K562 (cell line): ENCODE measurements around the gene PXMP2. TPM values are rescaled to one million over a fixed set of nuclear protein-coding genes. Genes with fewer than 3 reads are reported as not detected.

Experiments
- CGGBP1 ChIP-seq: fragments of 250-450 bp; sonication (Bioruptor Pico); IDR thresholded peaks from 2 replicates; pipeline ENCODE4 v1.9.0; 2021; ENCODE audit warnings: mild to moderate bottlenecking
- HDAC3 ChIP-seq: fragments of 450-650 bp; IDR thresholded peaks from 2 replicates; pipeline ENCODE4 v1.6.1; 2018; ENCODE audit warnings: borderline replicate concordance, mild to moderate bottlenecking, moderate library complexity; ENCODE audit not compliant: partially characterized antibody
- HMG20A ChIP-seq: fragments of 450-650 bp; formaldehyde crosslinking; conservative IDR thresholded peaks from 2 replicates; pipeline ENCODE4 v1.4.0; 2020; ENCODE audit warnings: mild to moderate bottlenecking, mixed read lengths
- HMGXB4 ChIP-seq: sonication (generic); formaldehyde crosslinking; IDR thresholded peaks from 2 replicates; pipeline ENCODE4 v1.8.1; 2023; ENCODE audit warnings: mild to moderate bottlenecking, missing genetic modification reagents
- JUND ChIP-seq, 2 experiments: IDR thresholded peaks; 2 replicates in 1 of 2; 3 replicates in 1 of 2; pipeline ENCODE4 v1.6.1; 2011; ENCODE audit warnings: borderline replicate concordance in 2 of 2, low read depth in 2 of 2, low read length in 2 of 2, improper control_type of control experiment in 1 of 2, missing biosample characterization in 1 of 2, missing genetic modification characterization in 1 of 2, missing genetic modification reagents in 1 of 2
- KDM5B ChIP-seq: fragments of 200-600 bp; sonication (generic); IDR thresholded peaks from 2 replicates; pipeline ENCODE4 v1.6.1; 2012; ENCODE audit warnings: low read depth, mild to moderate bottlenecking, moderate library complexity, low read length, control low read depth, inconsistent platforms; ENCODE audit not compliant: insufficient replicate concordance
- MGA ChIP-seq: fragments of 450-650 bp; IDR thresholded peaks from 2 replicates; pipeline ENCODE4 v1.6.1; 2016; ENCODE audit warnings: mild to moderate bottlenecking, moderate library complexity
- SAP30 ChIP-seq: fragments of 200-600 bp; sonication (generic); IDR thresholded peaks from 2 replicates; pipeline ENCODE4 v1.6.1; 2012; ENCODE audit warnings: borderline replicate concordance, low read depth, mild to moderate bottlenecking, moderate library complexity, low read length, control low read depth, inconsistent platforms; ENCODE audit not compliant: insufficient read depth, poor library complexity, severe bottlenecking
- ZNF133 ChIP-seq: fragments of 250-450 bp; sonication (Bioruptor Pico); IDR thresholded peaks from 2 replicates; pipeline ENCODE4 v1.4.0; 2020; ENCODE audit warnings: mild to moderate bottlenecking
- polyA plus RNA-seq, 8 experiments: library from polyadenylated mRNA; depleted of rRNA in 4 of 8; stranded (reverse) in 5 of 8; unstranded in 3 of 8; fragments of >200 nt; fragmentation: Nextera tagmentation in 2 of 8; fragmentation: Illumina TruSeq in 1 of 8; extraction: Ambion mirVana in 2 of 8; extraction: Trizol in 1 of 8; gene quantifications; 2 replicates each; pipeline versions ENCODE4 v1.2.1 to v1.2.3, GENCODE V29; 2011 to 2014; ENCODE audit warnings: inconsistent platforms in 1 of 8, missing spikeins in 1 of 8
- total RNA-seq, 7 experiments: library from RNA; depleted of rRNA in 6 of 7; stranded (reverse); fragments of >200 nt in 6 of 7; fragmentation: Illumina TruSeq in 2 of 7; extraction: Trizol in 2 of 7; gene quantifications; 2 replicates each; pipeline versions ENCODE4 v1.2.1 to v1.2.3, GENCODE V29; 2011 to 2021; ENCODE audit warnings: low replicate concordance in 1 of 7

PXMP2 gene
- total and polyA plus RNA-seq, 9 of the 15 experiments (the other 6 are each of a cell fraction or from before 2014, with no cell fraction given) = 3.0 to 66.1 (median 44.7) TPM

GRCh38 chr12:132710405-132711079 is 23.2 kb downstream of the PXMP2 start, which contains the start of gene PGAM5 (continued):
- peak; percentile 73 for TF ChIP-seq SAP30
- TF ChIP-seq JUND (IDR thresholded peaks at IDR 0.05; ENCODE audit: borderline replicate concordance, low read depth, low read length) = peak; percentile 18; the same call in 1 of the 2 replicates
- TF ChIP-seq JUND (tag; IDR thresholded peaks at IDR 0.05; ENCODE audit: borderline replicate concordance, low read depth, low read length) = no peak; the same call in 2 of the 3 replicates
- TF ChIP-seq CGGBP1 = no peak
- TF ChIP-seq HDAC3 = no peak
- peak; percentile 65 for TF ChIP-seq KDM5B
- no peak for TF ChIP-seq HMGXB4 (CRISPR knock-in tag)
- TF ChIP-seq HMG20A (CRISPR knock-in tag) = no peak
- peak; percentile 93 for TF ChIP-seq MGA
- TF ChIP-seq ZNF133 (CRISPR knock-in tag) = no peak
